ENCODE measurements around the gene FAM228A. TPM values are rescaled to one million over a fixed set of nuclear protein-coding genes. Genes with fewer than 3 reads are reported as not detected.
"Not testable (repeated sequence)": the region's sequence is repeated elsewhere in the genome, so short reads cannot be mapped to it uniquely, and the experiment has no call there.

Gene FAM228A
- 1.0 TPM for polyA plus RNA-seq (2013, experiment 1 of 2)
- 0.61 TPM for polyA plus RNA-seq (2013, experiment 2 of 2)

DNA sequence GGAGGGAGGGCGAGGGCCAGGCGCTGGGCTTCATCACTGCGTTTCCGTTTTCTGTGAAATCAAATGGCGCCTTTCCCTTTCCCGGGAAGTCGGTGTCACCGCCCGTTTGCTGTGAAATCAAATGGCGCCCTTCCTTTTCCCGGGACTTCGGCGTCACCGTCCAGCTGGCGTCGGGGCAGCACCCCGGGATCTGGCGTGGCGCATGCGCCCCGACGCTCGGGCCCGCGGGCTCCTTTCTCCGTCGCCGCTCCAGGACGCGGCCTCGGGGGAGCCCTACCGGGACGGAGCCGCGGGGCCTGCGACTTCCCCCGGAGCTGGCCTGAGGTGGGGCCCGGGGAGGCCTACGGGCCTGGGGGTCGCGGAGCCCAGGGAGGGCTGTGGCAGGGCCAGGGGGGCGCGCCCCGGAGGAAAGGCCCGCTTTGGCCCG is at the start of gene FAM228A:
FAM228A (plus strand) TSS at position 203 of the 427 bp plus-strand sequence. CDS start 428 bp downstream, outside the sequence.
- Histone ChIP-seq H3K36me3 (replicated peaks in 1 of 2; ENCODE audit: control insufficient read depth in 2 of 2, insufficient read depth in 2 of 2, low read length in 2 of 2) (no peaks in the 10 kb centered on the region), H3K9me3 (replicated peaks in 1 of 2; ENCODE audit: control insufficient read depth in 2 of 2, insufficient read depth in 1 of 2, low read depth in 1 of 2, low read length in 2 of 2) (no peaks in the 10 kb centered on the region), H2BK5ac (ENCODE audit: low read length) (no peak within 1 kb of the TSS), H2AFZ (ENCODE audit: low read length) (no peak within 1 kb of the TSS), H3K4me2 (ENCODE audit: insufficient read depth, low read length, poor library complexity, severe bottlenecking) (no peak within 1 kb of the TSS), H2BK120ac (ENCODE audit: low read depth, low read length) (no peak within 1 kb of the TSS), H3K4me1 (ENCODE audit: control insufficient read depth in 2 of 2, insufficient read depth in 1 of 2, low read depth in 1 of 2, low read length in 2 of 2) (no peaks in the 10 kb centered on the region), H3K27me3 (ENCODE audit: control insufficient read depth in 3 of 3, insufficient read depth in 3 of 3, low read depth in 1 of 3, low read length in 3 of 3) (peaks cover 0 to 11% (median 0%) of the 10 kb centered on the region in 3 experiments), H3K27ac (replicated peaks; ENCODE audit: low read length) (no peak within 1 kb of the TSS), H3K9ac (ENCODE audit: low read depth, low read length, poor library complexity) (no peak within 1 kb of the TSS), H2AK5ac (ENCODE audit: low read depth, low read length) (peak within 1 kb of the TSS; percentile 71), H2BK15ac (ENCODE audit: low read length) (no peak within 1 kb of the TSS), H3K18ac (ENCODE audit: low read length) (peak within 1 kb of the TSS; percentile 6), H3K4ac (ENCODE audit: low read length) (no peak within 1 kb of the TSS), H3K14ac (ENCODE audit: low read length) (no peak within 1 kb of the TSS), H4K91ac (ENCODE audit: low read depth, low read length, poor library complexity) (no peak within 1 kb of the TSS), H3K4me3 (ENCODE audit: low read length in 2 of 2) (no peak within 1 kb of the TSS), H3K23ac (ENCODE audit: low read depth, low read length, poor library complexity) (no peak within 1 kb of the TSS), H2BK12ac (ENCODE audit: low read length) (no peak within 1 kb of the TSS), H3K79me1 (ENCODE audit: low read depth, low read length) (no peaks in the 10 kb centered on the region), H4K8ac (ENCODE audit: low read depth, low read length) (no peak within 1 kb of the TSS)
- no peak for DNase-seq (ENCODE audit: low spot score)
- WGBS, 2 donors (ENCODE audit: extremely low coverage in 2 of 2, insufficient read length in 2 of 2, insufficient replicate concordance in 1 of 2): no CpG with 5 or more reads among the region's 46 CpGs

DNA sequence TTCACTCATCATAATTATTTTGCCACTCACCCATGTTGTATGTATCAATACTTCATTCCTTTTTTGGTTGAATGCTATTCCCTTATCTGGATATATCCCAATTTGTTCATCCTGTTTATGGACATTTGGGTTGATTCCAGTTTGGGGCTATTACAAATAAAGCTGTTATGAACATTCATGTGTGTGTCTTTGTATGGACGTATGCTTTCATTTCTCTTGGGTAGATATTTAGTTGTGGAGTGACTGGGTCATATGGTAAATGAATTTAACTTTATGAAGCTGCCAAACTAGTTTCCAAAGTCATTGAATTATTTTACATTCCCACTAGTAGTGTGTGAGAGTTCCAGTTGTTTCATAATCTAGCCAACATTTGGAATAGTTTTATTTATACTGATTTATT is 48.9 kb upstream of the FAM228A start:
- no peak overlapping the region for H3K18ac ChIP-seq (ENCODE audit: low read length)
- no peaks in the 10 kb centered on the region for H3K36me3 ChIP-seq (replicated peaks in 1 of 2; ENCODE audit: control insufficient read depth in 2 of 2, insufficient read depth in 2 of 2, low read length in 2 of 2)
- no peak overlapping the region for H2BK15ac ChIP-seq (ENCODE audit: low read length)
- no peak overlapping the region for H3K9ac ChIP-seq (ENCODE audit: low read depth, low read length, poor library complexity)
- no peak overlapping the region for H3K4ac ChIP-seq (ENCODE audit: low read length)
- H4K91ac ChIP-seq (ENCODE audit: low read depth, low read length, poor library complexity): no peak overlapping the region
- H2AK5ac ChIP-seq (ENCODE audit: low read depth, low read length): no peak overlapping the region
- no peak overlapping the region for H2BK5ac ChIP-seq (ENCODE audit: low read length)
- H3K9me3 ChIP-seq (replicated peaks in 1 of 2; ENCODE audit: control insufficient read depth in 2 of 2, insufficient read depth in 1 of 2, low read depth in 1 of 2, low read length in 2 of 2): no peaks in the 10 kb centered on the region
- H3K4me2 ChIP-seq (ENCODE audit: insufficient read depth, low read length, poor library complexity, severe bottlenecking): no peak overlapping the region
- H3K27me3 ChIP-seq (ENCODE audit: control insufficient read depth in 3 of 3, insufficient read depth in 3 of 3, low read depth in 1 of 3, low read length in 3 of 3): no peaks in the 10 kb centered on the region
- no peaks in the 10 kb centered on the region for H3K79me1 ChIP-seq (ENCODE audit: low read depth, low read length)
- H2AFZ ChIP-seq (ENCODE audit: low read length): no peak overlapping the region
- H3K27ac ChIP-seq (replicated peaks; ENCODE audit: low read length): no peak overlapping the region
- no peak overlapping the region for H4K8ac ChIP-seq (ENCODE audit: low read depth, low read length)
- no peak overlapping the region for H2BK12ac ChIP-seq (ENCODE audit: low read length)
- no CpG with 5 or more reads among the region's 1 CpG for WGBS, 2 donors (ENCODE audit: extremely low coverage in 2 of 2, insufficient read length in 2 of 2, insufficient replicate concordance in 1 of 2)
- DNase-seq (ENCODE audit: low spot score): no peak
- no peak overlapping the region for H3K23ac ChIP-seq (ENCODE audit: low read depth, low read length, poor library complexity)
- H2BK120ac ChIP-seq (ENCODE audit: low read depth, low read length): no peak overlapping the region
- H3K4me1 ChIP-seq (ENCODE audit: control insufficient read depth in 2 of 2, insufficient read depth in 1 of 2, low read depth in 1 of 2, low read length in 2 of 2): peaks cover 0 to 1% of the 10 kb centered on the region in 2 donors
- no peak overlapping the region for H3K4me3 ChIP-seq (ENCODE audit: low read length in 2 of 2)
- no peak overlapping the region for H3K14ac ChIP-seq (ENCODE audit: low read length)

GRCh38 chr2:24132543-24132942 is 42.3 kb upstream of the FAM228A start:
- no peak overlapping the region for H3K4me2 ChIP-seq (ENCODE audit: insufficient read depth, low read length, poor library complexity, severe bottlenecking)
- no peak overlapping the region for H2BK12ac ChIP-seq (ENCODE audit: low read length)
- H3K9ac ChIP-seq (ENCODE audit: low read depth, low read length, poor library complexity): no peak overlapping the region
- H4K91ac ChIP-seq (ENCODE audit: low read depth, low read length, poor library complexity): no peak overlapping the region
- no peaks in the 10 kb centered on the region for H3K4me1 ChIP-seq (ENCODE audit: control insufficient read depth in 2 of 2, insufficient read depth in 1 of 2, low read depth in 1 of 2, low read length in 2 of 2)
- no peak overlapping the region for H3K18ac ChIP-seq (ENCODE audit: low read length)
- no peak overlapping the region for H3K27ac ChIP-seq (replicated peaks; ENCODE audit: low read length)
- H3K4me3 ChIP-seq (ENCODE audit: low read length in 2 of 2): no peak overlapping the region
- H3K14ac ChIP-seq (ENCODE audit: low read length): no peak overlapping the region
- H2AFZ ChIP-seq (ENCODE audit: low read length): no peak overlapping the region
- no peak overlapping the region for H2BK15ac ChIP-seq (ENCODE audit: low read length)
- WGBS, 2 donors (ENCODE audit: extremely low coverage in 2 of 2, insufficient read length in 2 of 2, insufficient replicate concordance in 1 of 2): no CpG with 5 or more reads among the region's 3 CpGs
- H4K8ac ChIP-seq (ENCODE audit: low read depth, low read length): no peak overlapping the region
- no peak overlapping the region for H2AK5ac ChIP-seq (ENCODE audit: low read depth, low read length)
- DNase-seq (ENCODE audit: low spot score): no peak
- peaks cover 0 to 5% of the 10 kb centered on the region in 2 donors for H3K9me3 ChIP-seq (replicated peaks in 1 of 2; ENCODE audit: control insufficient read depth in 2 of 2, insufficient read depth in 1 of 2, low read depth in 1 of 2, low read length in 2 of 2)
- no peaks in the 10 kb centered on the region for H3K27me3 ChIP-seq (ENCODE audit: control insufficient read depth in 3 of 3, insufficient read depth in 3 of 3, low read depth in 1 of 3, low read length in 3 of 3)
- no peaks in the 10 kb centered on the region for H3K36me3 ChIP-seq (replicated peaks in 1 of 2; ENCODE audit: control insufficient read depth in 2 of 2, insufficient read depth in 2 of 2, low read length in 2 of 2)
- H2BK120ac ChIP-seq (ENCODE audit: low read depth, low read length): no peak overlapping the region
- H3K23ac ChIP-seq (ENCODE audit: low read depth, low read length, poor library complexity): no peak overlapping the region
- no peak overlapping the region for H3K4ac ChIP-seq (ENCODE audit: low read length)
- no peak overlapping the region for H2BK5ac ChIP-seq (ENCODE audit: low read length)
- H3K79me1 ChIP-seq (ENCODE audit: low read depth, low read length): peaks cover 2% of the 10 kb centered on the region

DNA sequence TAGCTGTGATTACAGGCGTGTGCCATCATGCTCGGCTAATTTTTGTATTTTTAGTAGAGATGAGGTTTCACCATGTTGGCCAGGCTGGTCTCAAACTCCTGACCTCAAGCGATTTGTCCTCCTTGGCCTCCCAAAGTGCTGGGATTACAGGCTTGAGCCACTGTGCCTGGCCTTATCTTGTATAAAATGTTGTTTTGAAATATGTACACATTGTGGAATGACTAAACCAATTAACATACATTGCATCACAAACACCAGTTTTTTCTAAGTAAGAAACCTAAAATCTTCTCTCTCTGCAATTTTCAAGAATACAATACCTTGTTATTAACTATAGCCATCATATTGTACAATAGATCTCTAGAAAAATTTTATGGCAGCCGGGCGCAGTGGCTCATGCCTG is 34.5 kb upstream of the FAM228A start:
- not testable (repeated sequence) for DNase-seq (ENCODE audit: low spot score); H3K27me3 ChIP-seq (ENCODE audit: control insufficient read depth in 3 of 3, insufficient read depth in 3 of 3, low read depth in 1 of 3, low read length in 3 of 3)
- H3K36me3 ChIP-seq (replicated peaks in 1 of 2; ENCODE audit: control insufficient read depth in 2 of 2, insufficient read depth in 2 of 2, low read length in 2 of 2): peaks cover 0 to 12% of the 10 kb centered on the region in 2 donors

More for the DNA sequence above, 34.5 kb upstream of the FAM228A start:
- not testable (repeated sequence) for H3K4me2 ChIP-seq (ENCODE audit: insufficient read depth, low read length, poor library complexity, severe bottlenecking); H2BK15ac ChIP-seq (ENCODE audit: low read length); H2BK5ac ChIP-seq (ENCODE audit: low read length); H4K8ac ChIP-seq (ENCODE audit: low read depth, low read length); H2AFZ ChIP-seq (ENCODE audit: low read length); H3K27ac ChIP-seq (replicated peaks; ENCODE audit: low read length); H3K79me1 ChIP-seq (ENCODE audit: low read depth, low read length); H3K9me3 ChIP-seq (replicated peaks in 1 of 2; ENCODE audit: control insufficient read depth in 2 of 2, insufficient read depth in 1 of 2, low read depth in 1 of 2, low read length in 2 of 2); H3K4me1 ChIP-seq (ENCODE audit: control insufficient read depth in 2 of 2, insufficient read depth in 1 of 2, low read depth in 1 of 2, low read length in 2 of 2); H3K23ac ChIP-seq (ENCODE audit: low read depth, low read length, poor library complexity); H3K14ac ChIP-seq (ENCODE audit: low read length); H2AK5ac ChIP-seq (ENCODE audit: low read depth, low read length); H4K91ac ChIP-seq (ENCODE audit: low read depth, low read length, poor library complexity); H3K4me3 ChIP-seq (ENCODE audit: low read length in 2 of 2); H3K4ac ChIP-seq (ENCODE audit: low read length); H3K9ac ChIP-seq (ENCODE audit: low read depth, low read length, poor library complexity); H3K18ac ChIP-seq (ENCODE audit: low read length); H2BK120ac ChIP-seq (ENCODE audit: low read depth, low read length); H2BK12ac ChIP-seq (ENCODE audit: low read length)
- WGBS, 2 donors (ENCODE audit: extremely low coverage in 2 of 2, insufficient read length in 2 of 2, insufficient replicate concordance in 1 of 2): no CpG with 5 or more reads among the region's 5 CpGs
